Frontal cortex (tissue), 4 donors: ENCODE results near the gene WASHC4. TPM values are rescaled to one million over a fixed set of nuclear protein-coding genes. Genes with fewer than 3 reads are reported as not detected.
"Not testable (repeated sequence)": the region's sequence is repeated elsewhere in the genome, so short reads cannot be mapped to it uniquely, and the experiment has no call there.

Experiments used
- DNase-seq, 2 donors: peaks; one replicate each; pipeline ENCODE4 v3.0.0; 2012; ENCODE audit warnings: low spot score in 2 of 2
- FAIRE-seq: peaks from 2 replicates; lab custom pipeline; 2012; peaks lifted over from hg19 to GRCh38; lab: Jason Lieb, UNC
- total RNA-seq: library from RNA; depleted of rRNA; stranded (reverse); fragments of >200 nt; gene quantifications from one replicate; pipeline ENCODE4 v1.2.3, GENCODE V29; 2014
- donor health status: control.
- donor health status: control.
- donor health status: control.

Gene WASHC4
- total RNA-seq, 1 donor from 2014 or later: 73.0 TPM

DNA sequence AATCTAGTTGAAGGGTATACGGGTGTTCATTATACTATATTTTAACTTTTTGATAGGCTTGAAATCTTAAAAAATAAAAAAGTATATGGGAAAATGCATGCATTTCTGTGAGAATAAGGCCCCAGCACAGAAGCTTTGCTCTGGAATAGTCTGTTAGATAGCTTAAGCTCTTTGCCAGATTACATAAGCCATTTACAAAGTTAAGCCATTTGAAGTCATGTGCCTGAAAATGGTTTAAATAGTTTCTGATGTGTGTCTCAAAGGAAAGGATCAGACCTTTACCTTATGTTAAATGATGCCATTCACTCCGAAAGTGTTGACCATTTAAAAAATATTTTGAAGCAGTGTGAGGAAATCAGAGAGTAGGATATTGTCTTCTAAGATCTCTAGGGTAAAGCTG, 51.3 kb downstream of the WASHC4 start:
- DNase-seq (no peak), FAIRE-seq (no peak)

DNA sequence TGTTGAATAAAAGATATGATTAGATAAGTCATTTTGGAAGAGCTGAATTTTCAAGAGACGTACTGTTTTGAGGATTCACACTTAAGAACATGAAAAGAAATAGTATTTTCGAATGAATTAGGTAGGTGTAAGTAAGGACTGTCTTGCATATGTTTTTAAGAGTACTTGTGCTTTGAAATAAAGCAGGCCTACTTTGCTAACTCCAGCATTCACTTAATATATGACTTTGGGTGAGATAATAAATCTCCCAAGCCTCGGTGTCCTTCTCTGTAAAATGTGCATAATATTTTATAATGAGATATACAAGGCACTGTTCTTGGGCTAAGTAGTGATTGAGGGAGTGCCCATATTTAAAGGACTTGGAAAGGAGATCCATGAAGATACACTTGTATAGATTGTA, 54.6 kb downstream of the WASHC4 start:
- DNase-seq: no peak
- no peak for FAIRE-seq

DNA sequence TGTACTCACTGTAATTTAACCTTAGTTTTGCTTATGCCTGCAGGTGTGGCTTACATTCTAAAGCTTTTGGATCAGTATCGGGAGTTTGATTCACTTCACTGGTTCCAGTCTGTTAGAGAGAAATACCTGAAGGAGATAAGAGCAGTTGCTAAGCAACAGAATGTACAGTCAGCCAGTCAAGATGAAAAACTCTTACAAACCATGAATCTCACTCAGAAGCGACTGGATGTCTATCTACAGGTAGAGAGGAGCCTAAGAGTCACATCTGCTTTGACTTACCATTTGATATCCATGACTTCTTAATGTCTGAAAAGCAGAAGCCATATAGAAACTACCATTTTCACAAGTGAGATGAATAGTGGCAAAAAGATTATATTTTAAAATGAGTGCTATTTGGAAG, 56.5 kb downstream of the WASHC4 start:
- FAIRE-seq: no peak
- DNase-seq: no peak

DNA sequence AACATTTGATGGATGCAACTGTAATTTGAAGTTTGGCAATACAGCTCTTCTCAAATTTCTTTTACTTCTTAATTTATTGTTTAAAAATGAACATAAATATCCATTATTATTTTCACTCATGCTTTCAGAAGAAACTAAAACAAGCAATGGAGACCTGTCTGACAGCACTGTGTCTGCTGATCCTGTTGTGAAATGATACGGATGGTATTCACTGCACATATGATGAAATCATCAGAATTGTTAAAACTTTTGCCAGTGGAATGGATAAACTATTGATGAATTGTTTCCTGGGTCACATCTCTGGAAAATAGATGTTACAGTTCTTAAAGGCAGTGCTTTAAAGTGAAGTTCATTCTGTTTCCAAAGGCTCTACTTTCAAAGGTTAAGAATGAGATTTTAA, 59.2 kb downstream of the WASHC4 start:
- FAIRE-seq (no peak), DNase-seq (no peak)

DNA sequence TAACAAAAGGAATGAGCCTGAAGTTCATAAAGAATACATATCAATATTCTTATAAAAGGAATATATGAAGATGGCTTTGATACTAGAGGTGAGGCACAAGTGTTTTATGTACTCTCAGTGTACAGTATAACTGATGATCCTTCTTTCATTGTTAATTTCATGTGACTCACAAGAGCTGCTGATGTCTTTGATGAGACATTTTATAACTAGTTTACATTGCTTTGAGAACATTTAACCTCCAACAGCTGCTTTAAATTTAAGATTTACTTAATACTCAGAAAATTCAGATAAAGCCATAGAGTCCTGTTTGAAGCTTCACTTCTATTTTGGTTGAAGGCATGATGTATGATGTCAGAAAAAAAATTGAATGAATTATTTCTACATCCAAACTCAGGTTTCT, 59.8 kb downstream of the WASHC4 start:
- DNase-seq (no peak), FAIRE-seq (no peak)

DNA sequence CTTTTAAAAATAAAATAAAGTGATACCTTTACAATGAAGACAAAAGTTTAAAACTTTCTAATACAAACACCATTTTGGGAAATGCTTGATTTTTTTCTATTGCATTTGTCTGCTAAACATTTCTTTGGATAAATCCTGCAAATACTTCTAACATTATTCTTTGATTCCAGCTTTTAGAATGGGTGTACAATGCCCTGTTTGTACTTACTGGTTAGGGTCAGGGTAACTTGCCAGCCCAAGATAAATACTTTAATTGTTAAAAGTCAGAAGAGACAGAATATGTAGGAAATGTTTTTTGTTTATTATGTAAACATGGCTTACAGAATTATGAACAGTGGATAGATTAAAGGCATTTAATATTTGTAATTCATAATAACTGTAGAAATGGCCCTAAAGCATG, 60.5 kb downstream of the WASHC4 start:
- no peak for DNase-seq
- FAIRE-seq: peak; percentile 33

DNA sequence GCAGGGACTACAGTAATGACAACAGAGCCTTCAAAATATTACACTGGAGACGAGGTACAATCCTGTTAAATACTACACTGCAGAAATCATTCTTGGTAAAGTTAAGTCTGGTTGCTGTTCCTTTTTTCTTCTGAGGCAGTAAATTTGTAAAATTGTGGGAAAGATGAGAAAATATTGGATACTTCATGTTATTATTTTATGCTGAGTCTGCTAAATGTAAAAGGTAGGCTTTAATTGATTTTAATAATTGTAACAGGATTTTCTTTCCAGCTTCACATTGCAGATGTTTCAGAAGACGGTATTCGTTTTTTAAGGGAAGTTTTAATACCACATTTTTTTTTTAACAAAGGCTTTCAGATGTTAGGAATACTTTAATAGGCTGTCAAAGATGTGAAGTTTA, 62.6 kb downstream of the WASHC4 start:
- DNase-seq: no peak
- no peak for FAIRE-seq

DNA sequence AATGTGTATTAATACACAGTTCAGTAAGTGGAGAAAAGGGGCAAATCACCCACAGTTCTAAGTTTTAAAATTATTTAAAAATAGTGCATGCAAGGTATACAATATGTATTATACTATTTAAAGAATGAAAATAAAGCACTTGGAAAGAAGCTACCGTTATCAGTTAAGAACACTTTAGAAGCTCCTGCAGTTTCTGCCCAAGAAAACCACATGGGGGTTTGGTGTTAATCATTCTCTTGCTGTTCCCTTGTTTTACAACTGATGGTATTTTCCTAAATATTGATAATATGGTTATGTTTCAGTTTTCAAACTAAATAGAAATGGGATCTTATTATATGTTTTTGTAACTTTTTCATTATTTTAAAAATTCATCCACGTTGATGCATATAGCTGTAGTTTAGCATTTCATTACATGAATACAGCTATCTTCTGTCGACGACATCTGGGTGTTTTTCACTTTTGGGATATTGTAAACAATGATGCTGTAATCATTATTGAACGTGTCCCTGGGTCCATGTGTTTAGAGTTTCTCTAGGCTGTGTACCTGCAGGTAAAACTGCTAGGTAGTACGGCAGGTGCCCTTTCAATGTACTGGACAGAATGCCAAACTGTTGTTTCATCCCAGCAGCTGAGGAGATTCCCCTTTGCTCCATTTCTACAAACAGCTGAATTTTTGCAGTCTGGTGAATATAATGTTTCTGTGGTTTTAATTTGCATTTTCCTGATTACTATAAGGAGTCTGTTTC, 64.3 kb downstream of the WASHC4 start:
- DNase-seq (no peak), FAIRE-seq (no peak)

DNA sequence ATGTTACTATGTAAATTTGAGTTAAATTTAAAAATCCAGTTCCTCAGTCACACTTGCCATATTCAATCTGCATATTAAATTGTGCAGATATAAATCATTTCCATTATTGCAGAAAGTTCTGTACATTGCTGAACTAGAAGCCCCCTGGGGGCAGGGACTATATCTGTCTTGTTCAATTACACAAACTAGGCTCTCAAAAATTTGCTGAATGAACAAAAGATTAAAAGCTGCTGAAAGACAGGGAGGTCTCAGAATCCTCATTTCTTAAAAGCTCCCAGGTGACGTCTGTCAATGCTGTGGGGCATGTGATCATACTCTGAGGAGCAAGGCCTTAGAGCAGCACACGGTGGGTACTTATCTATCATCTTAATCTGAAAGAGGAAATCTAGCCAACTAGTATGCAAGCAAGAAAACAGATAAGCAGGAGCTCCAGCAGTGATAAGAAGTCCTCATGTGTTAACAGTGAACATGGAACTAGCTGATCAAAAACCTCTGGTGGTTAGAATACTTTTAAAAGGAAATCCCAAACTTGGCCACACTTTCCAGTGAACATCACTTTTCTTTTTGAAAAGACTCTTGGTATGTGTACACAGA, 68.0 kb downstream of the WASHC4 start:
- FAIRE-seq (no peak), DNase-seq (no peak)

DNA sequence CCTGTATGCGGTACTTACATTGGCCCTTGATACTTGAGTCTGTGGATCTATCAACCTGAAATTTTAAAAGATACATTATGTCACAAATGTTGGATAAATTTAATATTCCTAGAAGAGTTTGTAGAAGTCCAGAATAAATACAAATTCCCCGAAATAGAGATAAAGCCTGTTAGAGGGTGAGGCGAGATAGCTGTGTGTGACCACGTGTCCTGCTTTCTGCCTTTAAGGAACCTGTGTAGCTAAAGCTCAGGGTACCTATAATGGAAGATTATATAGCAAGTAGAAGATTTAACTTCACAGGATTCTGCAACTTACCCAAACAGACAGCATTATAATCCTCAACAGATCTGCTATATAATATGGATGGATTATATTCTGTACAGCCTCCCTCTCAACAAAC, 69.7 kb downstream of the WASHC4 start:
- DNase-seq (no peak), FAIRE-seq (no peak)

DNA sequence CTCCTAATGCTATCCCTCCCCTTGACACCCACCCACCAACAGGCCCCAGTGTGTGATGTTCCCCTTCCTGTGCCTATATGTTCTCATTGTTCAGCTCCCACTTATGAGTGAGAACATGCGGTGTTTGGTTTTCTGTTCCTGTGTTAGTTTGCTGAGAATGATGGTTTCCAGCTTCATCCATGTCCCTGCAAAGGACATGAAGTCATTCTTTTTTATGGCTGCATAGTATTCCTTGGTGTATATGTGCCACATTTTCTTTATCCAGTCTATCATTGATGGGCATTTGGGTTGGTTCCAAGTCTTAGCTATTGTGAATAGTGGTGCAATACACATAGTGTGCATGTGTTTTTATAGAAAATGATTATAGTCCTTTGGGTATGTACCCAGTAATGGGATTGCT, 71.6 kb downstream of the WASHC4 start:
- not testable (repeated sequence) for FAIRE-seq, DNase-seq

DNA sequence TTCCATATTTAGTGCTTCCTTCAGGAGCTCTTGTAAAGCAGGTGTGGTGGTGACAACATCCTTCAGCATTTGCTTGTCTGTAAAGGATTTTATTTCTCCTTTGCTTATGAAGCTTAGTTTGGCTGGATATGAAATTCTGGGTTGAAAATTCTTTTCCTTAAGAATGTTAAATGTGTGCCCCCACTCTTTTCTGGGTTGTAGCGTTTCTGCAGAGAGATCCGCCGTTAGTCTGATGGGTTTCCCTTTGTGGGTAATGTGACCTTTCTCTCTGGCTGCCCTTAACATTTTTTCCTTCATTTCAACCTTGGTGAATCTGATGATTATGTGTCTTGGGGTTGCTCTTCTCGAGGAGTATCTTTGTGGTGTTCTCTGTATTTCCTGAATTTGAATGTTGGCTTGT, 75.9 kb downstream of the WASHC4 start:
- DNase-seq, FAIRE-seq: not testable (repeated sequence)

DNA sequence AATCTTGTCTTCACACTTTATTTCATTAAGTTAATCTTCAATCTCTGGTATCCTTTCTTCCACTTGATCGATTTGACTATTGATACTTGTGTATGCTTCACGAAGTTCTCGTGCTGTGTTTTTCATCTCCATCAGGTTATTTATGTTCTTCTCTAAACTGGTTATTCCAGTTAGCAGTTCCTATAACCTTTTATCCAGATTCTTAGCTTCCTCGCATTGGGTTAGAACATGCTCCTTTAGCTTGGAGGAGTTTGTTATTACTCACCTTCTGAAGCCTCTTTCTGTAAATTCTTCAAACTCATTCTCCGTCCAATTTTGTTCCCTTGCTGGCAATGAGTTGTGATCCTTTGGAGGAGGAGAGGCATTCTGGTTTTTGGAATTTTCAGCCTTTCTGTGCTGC, 76.4 kb downstream of the WASHC4 start:
- FAIRE-seq, DNase-seq: not testable (repeated sequence)

DNA sequence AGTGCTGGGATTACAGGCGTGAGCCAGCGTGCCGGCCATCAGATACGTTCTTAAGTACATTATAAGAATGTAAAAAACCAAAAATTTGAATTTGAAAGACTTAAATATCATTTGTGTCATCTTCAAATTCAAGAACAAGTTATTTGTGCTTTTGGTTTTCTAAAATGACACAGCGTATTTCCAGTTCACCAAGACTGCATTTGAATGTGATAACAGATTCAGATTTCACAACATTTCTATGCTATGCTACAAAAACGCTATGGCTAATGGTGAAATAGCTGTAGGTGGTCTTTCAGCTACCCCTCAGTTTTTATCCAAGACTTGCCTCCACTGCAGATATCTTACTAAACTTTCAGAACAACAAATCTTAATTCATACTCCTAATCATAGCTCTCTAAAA, 81.8 kb downstream of the WASHC4 start:
- DNase-seq: no peak
- FAIRE-seq: no peak

DNA sequence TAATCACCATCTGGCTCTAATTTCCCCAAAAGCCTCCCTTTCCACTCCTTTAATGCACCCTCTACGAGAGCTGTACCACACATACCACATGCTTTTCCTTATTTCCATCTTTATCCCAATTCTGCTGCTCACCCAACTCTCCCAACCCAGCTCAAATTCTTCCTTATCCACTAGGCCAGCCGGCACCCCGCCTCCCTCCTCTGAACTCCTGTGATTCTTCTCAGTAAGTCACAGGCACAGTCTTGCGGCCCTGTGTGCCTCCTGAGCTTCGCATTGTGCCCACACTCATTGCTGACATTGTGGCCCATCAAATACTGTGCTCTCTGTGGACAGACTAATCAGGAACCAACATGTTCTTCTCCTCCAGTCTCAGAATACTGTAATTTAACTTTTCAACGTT, 83.0 kb downstream of the WASHC4 start:
- DNase-seq (no peak), FAIRE-seq (no peak)

DNA sequence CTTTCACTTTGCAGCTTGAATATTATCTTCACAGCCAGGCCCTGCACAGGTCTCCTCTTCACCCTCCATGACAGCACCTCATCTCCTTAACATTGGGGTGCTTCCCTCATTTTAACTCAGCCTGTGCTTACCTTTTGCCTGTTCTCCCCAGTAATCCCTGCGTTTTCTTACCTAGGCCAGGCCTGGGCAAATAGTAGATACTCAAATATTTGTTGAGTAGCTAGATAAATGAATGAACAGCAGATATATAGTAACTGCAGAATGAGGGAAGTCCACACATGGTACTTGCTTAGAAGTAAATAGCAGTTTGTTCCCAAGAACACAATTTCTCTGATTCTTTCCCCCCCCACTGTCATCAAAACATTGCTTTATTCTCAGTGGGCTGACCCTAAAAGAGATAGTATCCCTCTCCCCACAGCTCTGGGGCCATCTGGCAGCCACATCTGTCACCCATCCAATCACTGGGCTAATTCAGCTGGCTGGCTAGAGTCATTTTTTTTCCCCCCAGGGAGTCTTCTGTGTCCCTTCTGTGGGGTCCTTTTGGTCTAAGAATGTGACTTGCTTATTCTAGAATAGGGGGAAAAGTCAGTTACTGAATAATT, 85.2 kb downstream of the WASHC4 start:
- FAIRE-seq (no peak), DNase-seq (no peak)

DNA sequence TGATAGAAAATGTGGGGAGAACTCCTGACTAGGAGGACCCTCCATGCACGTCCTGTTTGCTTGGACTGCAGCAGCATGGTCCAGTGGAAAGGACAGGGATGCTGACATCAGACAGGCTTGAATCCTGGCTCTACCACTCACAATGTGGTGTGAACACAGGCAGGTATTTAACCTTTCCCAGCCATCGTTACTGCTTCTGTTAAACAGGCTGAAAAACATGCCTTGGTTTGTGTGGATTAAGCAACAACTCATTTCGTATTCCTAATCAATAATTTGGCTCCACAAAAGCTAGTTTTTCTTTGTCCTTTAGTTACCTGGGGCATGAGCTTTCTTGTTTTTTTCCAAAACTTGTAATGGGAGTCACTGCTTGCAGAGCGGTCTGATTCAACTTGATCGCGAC, 87.4 kb downstream of the WASHC4 start:
- no peak for FAIRE-seq
- no peak for DNase-seq

DNA sequence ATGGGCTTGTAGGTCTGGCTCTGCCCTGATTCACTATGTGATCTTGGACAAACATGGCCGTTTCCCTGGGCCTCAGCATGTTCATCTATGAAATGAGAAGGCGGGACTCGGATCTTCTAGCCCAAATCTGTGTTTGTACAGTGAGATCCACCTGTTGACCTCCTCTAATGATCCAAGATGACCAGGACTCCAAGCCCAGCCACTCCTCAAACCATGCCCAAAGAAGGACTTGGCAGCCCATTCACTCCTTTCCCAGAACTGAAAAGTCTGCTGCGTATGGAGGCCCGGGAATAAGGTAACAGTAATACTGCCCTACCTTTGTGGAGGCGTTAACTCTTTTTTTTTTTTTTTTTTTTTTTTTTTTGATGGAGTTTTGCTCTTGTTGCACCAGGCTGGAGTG, 88.6 kb downstream of the WASHC4 start:
- FAIRE-seq (no peak), DNase-seq (no peak)

DNA sequence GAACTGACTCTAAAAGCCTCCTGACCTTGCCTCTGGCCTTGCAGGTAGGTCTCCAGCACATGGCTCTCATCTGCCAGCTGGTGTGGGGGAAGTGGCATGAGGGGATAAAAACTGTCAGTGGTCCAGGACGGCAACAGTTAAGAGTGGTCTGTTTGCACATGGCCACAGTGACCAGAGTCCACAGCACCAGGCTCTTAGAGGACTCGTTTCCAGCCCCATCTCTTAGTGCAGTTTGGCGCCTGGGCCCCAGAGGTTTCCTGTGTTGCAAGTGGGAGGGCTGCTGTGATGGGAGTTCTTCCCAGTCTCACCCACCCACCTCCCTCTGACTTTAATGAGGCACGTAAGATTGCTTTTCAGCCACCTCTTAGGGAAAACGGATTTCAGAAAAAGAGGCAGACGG, 91.4 kb downstream of the WASHC4 start:
- DNase-seq (no peak), FAIRE-seq (no peak)

DNA sequence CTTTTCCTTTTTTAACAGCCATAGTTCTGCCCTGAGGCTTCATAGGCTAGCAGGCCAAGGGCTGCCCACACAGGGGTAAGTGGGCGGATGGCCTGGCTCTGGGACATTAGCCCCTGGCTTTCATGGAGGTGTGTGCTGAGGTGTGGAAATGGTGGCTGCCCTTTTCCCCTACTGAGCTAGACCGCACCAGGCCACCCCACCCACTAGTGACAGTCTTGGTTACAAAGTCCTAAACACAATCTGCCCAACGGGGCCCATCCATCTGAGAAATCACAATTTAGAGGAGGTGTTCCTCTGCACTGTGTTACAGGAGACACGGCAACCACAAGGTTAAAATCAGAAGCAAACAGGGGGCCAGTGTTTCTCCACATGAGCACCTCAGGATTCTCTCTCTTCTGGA, 92.9 kb downstream of the WASHC4 start:
- FAIRE-seq (no peak), DNase-seq (no peak)

DNA sequence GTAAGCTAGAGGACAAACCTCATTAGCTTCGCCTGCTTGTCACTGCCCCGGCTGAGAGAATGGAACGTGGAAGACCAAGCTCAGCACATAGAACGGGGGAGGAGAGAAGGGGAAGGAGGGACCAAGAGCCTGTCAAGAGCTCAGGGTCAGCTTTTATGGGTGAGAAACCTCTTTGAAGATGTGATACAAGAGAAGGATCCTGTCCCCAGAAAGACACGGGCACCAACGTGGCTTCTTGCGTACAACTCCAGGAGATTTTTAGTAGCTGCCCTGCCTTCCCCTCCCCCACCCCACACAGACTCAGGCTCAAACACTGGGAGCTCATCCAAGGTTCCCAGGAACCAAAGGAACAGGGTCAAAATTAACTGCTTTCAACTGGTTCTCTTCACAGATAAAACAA, 93.8 kb downstream of the WASHC4 start:
- no peak for FAIRE-seq
- no peak for DNase-seq

DNA sequence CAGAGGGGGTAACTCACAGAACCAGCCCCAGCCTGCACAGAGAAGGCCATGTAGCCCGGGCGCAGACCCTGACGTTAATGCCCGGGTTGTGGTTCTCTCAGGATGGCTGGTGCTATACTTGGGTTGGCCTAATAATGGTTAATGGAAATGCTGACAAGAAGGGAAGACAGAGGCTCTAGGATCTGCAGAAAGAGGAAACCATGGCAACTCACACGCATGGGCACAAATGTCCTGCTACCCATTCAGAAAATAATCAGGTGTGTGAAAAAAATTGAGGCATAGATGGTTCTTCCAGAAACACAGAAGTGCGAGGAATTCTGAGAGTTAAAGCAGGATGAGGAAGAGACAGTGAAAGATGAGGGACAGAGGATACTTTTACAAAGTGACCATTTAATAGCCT, 94.7 kb downstream of the WASHC4 start:
- DNase-seq (no peak), FAIRE-seq (no peak)
